DOHH2 (cell line): ENCODE data around the gene LYPD1.

Experiments used
- H3F3A ChIP-seq: fragments of 200-600 bp; sonication (generic), shearing (Covaris generic); 2 replicates; pipeline ENCODE4 v1.6.0; 2016; ENCODE audit warnings: antibody characterized with exemption, mild to moderate bottlenecking; ENCODE audit not compliant: control insufficient read depth, insufficient read depth
- H3K27ac ChIP-seq: fragments of 200-600 bp; sonication (generic); 2 replicates; pipeline ENCODE4 v1.5.1; 2014; ENCODE audit warnings: low read depth, mild to moderate bottlenecking, low read length, moderate library complexity
- H3K27me3 ChIP-seq: fragments of 200-600 bp; sonication (generic); 2 replicates; pipeline ENCODE4 v1.6.1; 2014; ENCODE audit warnings: mild to moderate bottlenecking, low read length, mixed read lengths; ENCODE audit not compliant: control insufficient read depth
- H3K36me3 ChIP-seq: fragments of 200-600 bp; sonication (generic); 2 replicates; pipeline ENCODE4 v1.6.1; 2014; ENCODE audit warnings: mild to moderate bottlenecking, low read length, moderate library complexity, mixed read lengths; ENCODE audit not compliant: control insufficient read depth
- H3K4me1 ChIP-seq: fragments of 200-600 bp; sonication (generic); 2 replicates; pipeline ENCODE4 v1.6.1; 2014; ENCODE audit warnings: mild to moderate bottlenecking, low read length, mixed read lengths; ENCODE audit not compliant: control insufficient read depth
- H3K4me2 ChIP-seq: fragments of 200-600 bp; sonication (generic); 2 replicates; pipeline ENCODE4 v1.6.0; 2014; ENCODE audit warnings: mild to moderate bottlenecking, low read length, moderate library complexity
- H3K4me3 ChIP-seq: fragments of 200-600 bp; sonication (generic); 2 replicates; pipeline ENCODE4 v1.5.1; 2014; ENCODE audit warnings: mild to moderate bottlenecking, low read length, mixed read lengths
- H3K79me2 ChIP-seq: fragments of 200-600 bp; sonication (generic); 2 replicates; pipeline ENCODE4 v1.6.1; 2014; ENCODE audit warnings: mild to moderate bottlenecking, low read length, mixed read lengths; ENCODE audit not compliant: control insufficient read depth
- H3K9me2 ChIP-seq: fragments of 200-600 bp; sonication (generic); replicated peaks from 2 replicates; pipeline ENCODE4 v1.6.1; 2014; ENCODE audit warnings: mild to moderate bottlenecking, low read length, mixed read lengths; ENCODE audit not compliant: control insufficient read depth
- H3K9me3 ChIP-seq: fragments of 200-600 bp; sonication (generic); 2 replicates; pipeline ENCODE4 v1.6.1; 2014; ENCODE audit warnings: antibody characterized with exemption, low read length, mixed read lengths; ENCODE audit not compliant: control insufficient read depth, insufficient read depth
- H4K20me1 ChIP-seq: fragments of 200-600 bp; sonication (generic); 2 replicates; pipeline ENCODE4 v1.6.0; 2014; ENCODE audit warnings: low read depth, mild to moderate bottlenecking, antibody characterized with exemption, low read length, moderate library complexity; ENCODE audit not compliant: control insufficient read depth, insufficient read depth
- CTCF ChIP-seq: fragments of 200-600 bp; sonication (generic); IDR thresholded peaks from one replicate; pipeline ENCODE4 v1.5.1; 2014; ENCODE audit warnings: antibody characterized with exemption, mild to moderate bottlenecking, low read depth, low read length; ENCODE audit not compliant: poor library complexity, severe bottlenecking
- EZH2phosphoT487 ChIP-seq: fragments of 200-600 bp; sonication (generic); IDR thresholded peaks from 2 replicates; pipeline ENCODE4 v1.6.1; 2017; ENCODE audit warnings: borderline replicate concordance, mild to moderate bottlenecking, antibody characterized with exemption, low read length, moderate library complexity, mixed read lengths

Gene LYPD1

GRCh38 chr2:132652474-132652873, 17.5 kb downstream of the LYPD1 start:
- Histone ChIP-seq H3K4me1 (no peaks in the 10 kb centered on the region), H3K36me3 (no peaks in the 10 kb centered on the region), H4K20me1 (no peaks in the 10 kb centered on the region), H3K4me3 (no peak overlapping the region), H3K9me3 (no peaks in the 10 kb centered on the region), H3F3A (no peaks in the 10 kb centered on the region), H3K27me3 (no peaks in the 10 kb centered on the region), H3K9me2 (no peaks in the 10 kb centered on the region), H3K4me2 (no peak overlapping the region), H3K27ac (no peak overlapping the region), H3K79me2 (no peaks in the 10 kb centered on the region)
- TF ChIP-seq EZH2phosphoT487 = no peak
- no peak for TF ChIP-seq CTCF

GRCh38 chr2:132651115-132652045, 18.6 kb downstream of the LYPD1 start:
- no peaks in the 10 kb centered on the region for H3F3A ChIP-seq
- H3K36me3 ChIP-seq = no peaks in the 10 kb centered on the region
- H3K79me2 ChIP-seq = no peaks in the 10 kb centered on the region
- no peaks in the 10 kb centered on the region for H4K20me1 ChIP-seq
- H3K9me2 ChIP-seq = no peaks in the 10 kb centered on the region
- no peaks in the 10 kb centered on the region for H3K9me3 ChIP-seq
- TF ChIP-seq EZH2phosphoT487 (no peak), CTCF (no peak)
- H3K4me1 ChIP-seq = no peaks in the 10 kb centered on the region
- H3K27me3 ChIP-seq = no peaks in the 10 kb centered on the region
- no peak overlapping the region for H3K4me3 ChIP-seq
- no peak overlapping the region for H3K27ac ChIP-seq
- no peak overlapping the region for H3K4me2 ChIP-seq

- no peak overlapping the region for H3K4me2 ChIP-seq
- no peaks in the 10 kb centered on the region for H3K9me2 ChIP-seq
Observed at GRCh38 chr2:132646540-132647108, 23.4 kb downstream of the LYPD1 start.

More at GRCh38 chr2:132646540-132647108, 23.4 kb downstream of the LYPD1 start:
- Histone ChIP-seq H3K27ac (no peak overlapping the region), H3K4me1 (0 out of 2 replicates have a peak, but pooled peaks cover 3% of the 10 kb centered on the region), H4K20me1 (no peaks in the 10 kb centered on the region), H3F3A (no peaks in the 10 kb centered on the region), H3K4me3 (no peak overlapping the region), H3K79me2 (no peaks in the 10 kb centered on the region), H3K9me3 (no peaks in the 10 kb centered on the region), H3K27me3 (no peaks in the 10 kb centered on the region), H3K36me3 (no peaks in the 10 kb centered on the region)
- TF ChIP-seq CTCF = no peak
- TF ChIP-seq EZH2phosphoT487 = no peak
